GM12878 (cell line): ENCODE results near the gene MGAT5. TPM values are rescaled to one million over a fixed set of nuclear protein-coding genes. Genes with fewer than 3 reads are reported as not detected.

ENCODE experiments used
- ATAC-seq: fragments of 200-7000 bp; cut with Tn5 transposase; 3 replicates; pipeline ENCODE4 v1.9.1; 2020; ENCODE audit warnings: mild to moderate bottlenecking, moderate library complexity
- BruUV-seq: library from RNA; stranded (reverse); fragments of 400-500 nt; replicated peaks from 2 replicates; lab custom pipeline; 2021; lab: Mats Ljungman, UMichigan
- CTCF ChIA-PET: fragments of 300-600 bp; sonication (Branson Sonifier 250); formaldehyde crosslinking; extraction: SDS; loops from one replicate; lab custom pipeline; 2021; ENCODE audit warnings: inconsistent platforms; lab: Yijun Ruan, JAX
- POLR2A ChIA-PET: fragments of 350-600 bp; formaldehyde crosslinking; extraction: SDS; loops from one replicate; lab custom pipeline; 2021; ENCODE audit warnings: inconsistent platforms; lab: Charles Lee
- RAD21 ChIA-PET: fragments of 300-600 bp; sonication (Branson Sonifier 250); formaldehyde crosslinking; loops from one replicate; lab custom pipeline; 2023; ENCODE audit warnings: antibody characterized with exemption; ENCODE audit not compliant: unreplicated experiment; lab: Charles Lee
- SMC1A ChIA-PET: fragments of 300-600 bp; sonication (Branson Sonifier 250); formaldehyde crosslinking; loops from one replicate; lab custom pipeline; 2023; ENCODE audit not compliant: unreplicated experiment, uncharacterized antibody; lab: Charles Lee
- DNase-seq: peaks from one replicate; pipeline ENCODE4 v3.0.0-alpha.2; 2011; ENCODE audit warnings: low read depth, low spot score
- FAIRE-seq: peaks from 3 replicates; lab custom pipeline; 2011; peaks lifted over from hg19 to GRCh38; lab: Jason Lieb, UNC
- H2AFZ ChIP-seq: 2 replicates; pipeline ENCODE4 v1.6.0; 2011; ENCODE audit warnings: low read depth, low read length, control low read depth; ENCODE audit not compliant: control insufficient read depth
- H3K27ac ChIP-seq: 2 replicates; pipeline ENCODE4 v1.5.1; 2011; ENCODE audit warnings: control low read depth; ENCODE audit not compliant: control insufficient read depth, insufficient read depth
- H3K27me3 ChIP-seq, 2 experiments: replicated peaks in 1 of 2; 2 replicates each; pipeline versions ENCODE4 v1.6.0 to v1.6.1; 2011; ENCODE audit warnings: low read length in 1 of 2; ENCODE audit not compliant: control insufficient read depth in 2 of 2, insufficient read depth in 2 of 2
- H3K36me3 ChIP-seq, 2 experiments: 2 replicates each; pipeline ENCODE4 v1.5.1; 2011; ENCODE audit warnings: low read length in 1 of 2; ENCODE audit not compliant: control insufficient read depth in 2 of 2, insufficient read depth in 2 of 2
- H3K4me1 ChIP-seq: 2 replicates; pipeline ENCODE4 v1.6.1; 2011; ENCODE audit warnings: mild to moderate bottlenecking, low read length, moderate library complexity, mixed read lengths; ENCODE audit not compliant: control insufficient read depth, insufficient read depth
- H3K4me2 ChIP-seq: 2 replicates; pipeline ENCODE4 v1.6.0; 2011; ENCODE audit warnings: control low read depth; ENCODE audit not compliant: control insufficient read depth, insufficient read depth
- H3K4me3 ChIP-seq: fragments of 200-600 bp; sonication (generic); 2 replicates; pipeline ENCODE4 v1.5.1; 2016
- H3K79me2 ChIP-seq: 2 replicates; pipeline ENCODE4 v1.6.0; 2011; ENCODE audit warnings: low read length; ENCODE audit not compliant: control insufficient read depth, insufficient read depth
- H3K9ac ChIP-seq: 2 replicates; pipeline ENCODE4 v1.8.0; 2011; ENCODE audit warnings: low read length, control low read depth, mixed read lengths; ENCODE audit not compliant: control insufficient read depth, insufficient read depth
- H3K9me3 ChIP-seq: replicated peaks from 3 replicates; pipeline ENCODE4 v1.5.1; 2011; ENCODE audit warnings: mild to moderate bottlenecking, low read length; ENCODE audit not compliant: control insufficient read depth, insufficient read depth
- H4K20me1 ChIP-seq: 2 replicates; pipeline ENCODE4 v1.6.0; 2011; ENCODE audit not compliant: control insufficient read depth, insufficient read depth
- ASH2L ChIP-seq: fragments of 300-600, 200-600 bp; sonication (generic); IDR thresholded peaks from 2 replicates; pipeline ENCODE4 v1.6.1; 2017; ENCODE audit warnings: low read depth, mild to moderate bottlenecking, borderline replicate concordance
- CHD4 ChIP-seq: fragments of 200-600 bp; sonication (generic); IDR thresholded peaks from 2 replicates; pipeline ENCODE4 v1.6.1; 2016; ENCODE audit warnings: mild to moderate bottlenecking
- CREB1 ChIP-seq: IDR thresholded peaks from 2 replicates; pipeline ENCODE4 v1.6.1; 2012; ENCODE audit warnings: low read depth, mild to moderate bottlenecking, inconsistent platforms
- MEF2B ChIP-seq: fragments of 450-650 bp; IDR thresholded peaks from 2 replicates; pipeline ENCODE4 v1.6.1; 2018; ENCODE audit warnings: mild to moderate bottlenecking, moderate library complexity; ENCODE audit not compliant: partially characterized antibody, poor library complexity, severe bottlenecking
- PML ChIP-seq: IDR thresholded peaks from 2 replicates; pipeline ENCODE4 v1.6.1; 2012; ENCODE audit warnings: low read length, inconsistent platforms
- POLR2AphosphoS5 ChIP-seq: IDR thresholded peaks from 2 replicates; pipeline ENCODE4 v1.6.1; 2011; ENCODE audit warnings: mild to moderate bottlenecking, low read length, inconsistent platforms
- SIX5 ChIP-seq: IDR thresholded peaks from 2 replicates; pipeline ENCODE4 v1.6.1; 2011; ENCODE audit warnings: mild to moderate bottlenecking, low read depth, low read length, moderate library complexity; ENCODE audit not compliant: severe bottlenecking
- SMARCA5 ChIP-seq: fragments of 450-650 bp; IDR thresholded peaks from 2 replicates; pipeline ENCODE4 v1.6.1; 2017; ENCODE audit warnings: mild to moderate bottlenecking
- TCF12 ChIP-seq: IDR thresholded peaks from 2 replicates; pipeline ENCODE4 v1.6.1; 2011; ENCODE audit warnings: low read depth, mild to moderate bottlenecking, low read length
- ZZZ3 ChIP-seq: IDR thresholded peaks from 2 replicates; pipeline ENCODE4 v1.6.1; 2011; ENCODE audit warnings: low read depth; ENCODE audit not compliant: control insufficient read depth, insufficient read length
- WGBS: methylation state at CpG from one replicate; pipeline ENCODE4 v1.1.6; 2016; ENCODE audit warnings: low lambda C conversion rate; ENCODE audit not compliant: insufficient replicate concordance, insufficient coverage; ENCODE audit errors: missing lambda C conversion rate; 5-methylcytosine and 5-hydroxymethylcytosine counted together
- in situ Hi-C: fragments of 300-500 bp; cut with MboI; formaldehyde crosslinking; loops from 9 replicates; pipeline ENCODE4 v1.14.3; 2018; ENCODE audit warnings: mixed read lengths
- intact Hi-C: fragments of 100-400 bp; cut with micrococcal nuclease; formaldehyde crosslinking; loops from one replicate; pipeline ENCODE4 v1.14.2; 2022; ENCODE audit not compliant: unreplicated experiment
- polyA plus RNA-seq, 11 experiments: library from polyadenylated mRNA; depleted of rRNA in 4 of 11; unstranded in 6 of 11; stranded (reverse) in 5 of 11; fragments of >200 nt; fragmentation: Nextera tagmentation in 4 of 11; fragmentation: Illumina TruSeq in 1 of 11; extraction: Ambion mirVana in 4 of 11; extraction: Trizol in 1 of 11; gene quantifications; 1 replicate in 1 of 11; 2 replicates in 10 of 11; pipeline versions ENCODE4 v1.2.1 to v1.2.3, GENCODE V29; 2011 to 2016; ENCODE audit warnings: inconsistent platforms in 2 of 11, missing spikeins in 2 of 11, low read depth in 1 of 11
- total RNA-seq, 4 experiments: library from RNA; depleted of rRNA in 3 of 4; stranded (reverse); fragments of >200 nt in 3 of 4; fragmentation: Illumina TruSeq in 1 of 4; extraction: Trizol in 1 of 4; gene quantifications; 2 replicates each; pipeline versions ENCODE4 v1.2.1 to v1.2.3, GENCODE V29; 2013 to 2021
- TF ChIP-seq, protein P1 (sequence below): fragments of 450-650 bp; IDR thresholded peaks from 2 replicates; pipeline ENCODE4 v1.6.1; 2018; ENCODE audit warnings: borderline replicate concordance, mild to moderate bottlenecking; ENCODE audit not compliant: partially characterized antibody
- TF ChIP-seq, protein P2 (sequence below): fragments of 450-650 bp; conservative IDR thresholded peaks from 2 replicates; pipeline ENCODE4 v1.6.1; 2017; ENCODE audit warnings: mild to moderate bottlenecking, moderate library complexity
- TF ChIP-seq, protein P3 (sequence below): fragments of 450-650 bp; formaldehyde crosslinking; IDR thresholded peaks from 2 replicates; pipeline ENCODE4 v1.5.0; 2022; ENCODE audit warnings: mild to moderate bottlenecking, missing genetic modification characterization

MGAT5 gene
- total and polyA plus RNA-seq, 10 of the 15 experiments (the other 5 are each of a cell fraction or from before 2014, with no cell fraction given): 4.9 to 104 (median 36.2) TPM

DNA sequence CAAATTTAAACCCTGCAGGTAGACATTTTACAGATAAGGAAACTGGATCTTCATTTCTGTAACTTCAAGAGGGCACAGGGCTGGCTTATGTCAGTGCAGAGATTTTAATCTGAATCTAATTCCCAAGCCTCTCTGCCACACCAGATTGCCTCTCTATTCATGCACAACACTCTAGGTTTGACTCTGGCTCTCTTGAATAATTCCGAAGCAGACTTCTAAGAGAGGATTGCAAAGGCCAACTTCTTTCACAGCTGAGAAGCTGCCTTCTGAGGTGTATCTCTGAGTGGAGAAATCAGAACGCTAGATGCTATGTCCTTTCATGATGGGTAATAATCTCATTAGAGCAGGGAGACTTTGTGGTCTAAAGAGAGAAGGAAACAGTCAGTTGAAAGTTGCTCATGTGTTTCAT, 20.1 kb upstream of the MGAT5 start:
- RAD21 ChIA-PET: interaction anchor here (0.6 to 2.0 kb wide), 4 partner anchors 11 to 178 kb away, joined by 3 to 11 read pairs (median 4); partner anchors contain the start of gene MGAT5
- H3K4me3 ChIP-seq: peak overlapping the region; percentile 19; the same call in 1 of the 2 replicates
- ATAC-seq: peak; percentile 77
- TF ChIP-seq POLR2AphosphoS5: no peak
- TF ChIP-seq, protein P1, sequence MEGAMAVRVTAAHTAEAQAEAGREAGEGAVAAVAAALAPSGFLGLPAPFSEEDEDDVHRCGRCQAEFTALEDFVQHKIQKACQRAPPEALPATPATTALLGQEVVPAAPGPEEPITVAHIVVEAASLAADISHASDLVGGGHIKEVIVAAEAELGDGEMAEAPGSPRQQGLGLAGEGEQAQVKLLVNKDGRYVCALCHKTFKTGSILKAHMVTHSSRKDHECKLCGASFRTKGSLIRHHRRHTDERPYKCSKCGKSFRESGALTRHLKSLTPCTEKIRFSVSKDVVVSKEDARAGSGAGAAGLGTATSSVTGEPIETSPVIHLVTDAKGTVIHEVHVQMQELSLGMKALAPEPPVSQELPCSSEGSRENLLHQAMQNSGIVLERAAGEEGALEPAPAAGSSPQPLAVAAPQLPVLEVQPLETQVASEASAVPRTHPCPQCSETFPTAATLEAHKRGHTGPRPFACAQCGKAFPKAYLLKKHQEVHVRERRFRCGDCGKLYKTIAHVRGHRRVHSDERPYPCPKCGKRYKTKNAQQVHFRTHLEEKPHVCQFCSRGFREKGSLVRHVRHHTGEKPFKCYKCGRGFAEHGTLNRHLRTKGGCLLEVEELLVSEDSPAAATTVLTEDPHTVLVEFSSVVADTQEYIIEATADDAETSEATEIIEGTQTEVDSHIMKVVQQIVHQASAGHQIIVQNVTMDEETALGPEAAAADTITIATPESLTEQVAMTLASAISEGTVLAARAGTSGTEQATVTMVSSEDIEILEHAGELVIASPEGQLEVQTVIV: no peak
- TF ChIP-seq ZZZ3: no peak
- peak; percentile 27 for TF ChIP-seq MEF2B
- TF ChIP-seq CREB1: no peak
- TF ChIP-seq SMARCA5: no peak
- TF ChIP-seq PML: no peak
- TF ChIP-seq, protein P2, sequence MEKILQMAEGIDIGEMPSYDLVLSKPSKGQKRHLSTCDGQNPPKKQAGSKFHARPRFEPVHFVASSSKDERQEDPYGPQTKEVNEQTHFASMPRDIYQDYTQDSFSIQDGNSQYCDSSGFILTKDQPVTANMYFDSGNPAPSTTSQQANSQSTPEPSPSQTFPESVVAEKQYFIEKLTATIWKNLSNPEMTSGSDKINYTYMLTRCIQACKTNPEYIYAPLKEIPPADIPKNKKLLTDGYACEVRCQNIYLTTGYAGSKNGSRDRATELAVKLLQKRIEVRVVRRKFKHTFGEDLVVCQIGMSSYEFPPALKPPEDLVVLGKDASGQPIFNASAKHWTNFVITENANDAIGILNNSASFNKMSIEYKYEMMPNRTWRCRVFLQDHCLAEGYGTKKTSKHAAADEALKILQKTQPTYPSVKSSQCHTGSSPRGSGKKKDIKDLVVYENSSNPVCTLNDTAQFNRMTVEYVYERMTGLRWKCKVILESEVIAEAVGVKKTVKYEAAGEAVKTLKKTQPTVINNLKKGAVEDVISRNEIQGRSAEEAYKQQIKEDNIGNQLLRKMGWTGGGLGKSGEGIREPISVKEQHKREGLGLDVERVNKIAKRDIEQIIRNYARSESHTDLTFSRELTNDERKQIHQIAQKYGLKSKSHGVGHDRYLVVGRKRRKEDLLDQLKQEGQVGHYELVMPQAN: no peak
- TF ChIP-seq SIX5: no peak
- TF ChIP-seq, protein P3, sequence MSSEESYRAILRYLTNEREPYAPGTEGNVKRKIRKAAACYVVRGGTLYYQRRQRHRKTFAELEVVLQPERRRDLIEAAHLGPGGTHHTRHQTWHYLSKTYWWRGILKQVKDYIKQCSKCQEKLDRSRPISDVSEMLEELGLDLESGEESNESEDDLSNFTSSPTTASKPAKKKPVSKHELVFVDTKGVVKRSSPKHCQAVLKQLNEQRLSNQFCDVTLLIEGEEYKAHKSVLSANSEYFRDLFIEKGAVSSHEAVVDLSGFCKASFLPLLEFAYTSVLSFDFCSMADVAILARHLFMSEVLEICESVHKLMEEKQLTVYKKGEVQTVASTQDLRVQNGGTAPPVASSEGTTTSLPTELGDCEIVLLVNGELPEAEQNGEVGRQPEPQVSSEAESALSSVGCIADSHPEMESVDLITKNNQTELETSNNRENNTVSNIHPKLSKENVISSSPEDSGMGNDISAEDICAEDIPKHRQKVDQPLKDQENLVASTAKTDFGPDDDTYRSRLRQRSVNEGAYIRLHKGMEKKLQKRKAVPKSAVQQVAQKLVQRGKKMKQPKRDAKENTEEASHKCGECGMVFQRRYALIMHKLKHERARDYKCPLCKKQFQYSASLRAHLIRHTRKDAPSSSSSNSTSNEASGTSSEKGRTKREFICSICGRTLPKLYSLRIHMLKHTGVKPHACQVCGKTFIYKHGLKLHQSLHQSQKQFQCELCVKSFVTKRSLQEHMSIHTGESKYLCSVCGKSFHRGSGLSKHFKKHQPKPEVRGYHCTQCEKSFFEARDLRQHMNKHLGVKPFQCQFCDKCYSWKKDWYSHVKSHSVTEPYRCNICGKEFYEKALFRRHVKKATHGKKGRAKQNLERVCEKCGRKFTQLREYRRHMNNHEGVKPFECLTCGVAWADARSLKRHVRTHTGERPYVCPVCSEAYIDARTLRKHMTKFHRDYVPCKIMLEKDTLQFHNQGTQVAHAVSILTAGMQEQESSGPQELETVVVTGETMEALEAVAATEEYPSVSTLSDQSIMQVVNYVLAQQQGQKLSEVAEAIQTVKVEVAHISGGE (CRISPR knock-in tag): no peak
- TF ChIP-seq TCF12: 0 out of 2 replicates have a peak, but pooled peaks have one; percentile 6
- no peak for TF ChIP-seq ASH2L
- no peak for TF ChIP-seq CHD4

More for the DNA sequence above, 20.1 kb upstream of the MGAT5 start:
- Histone ChIP-seq H3K9ac (peak overlapping the region; percentile 27), H3K36me3 (peaks cover 0 to 3% of the 10 kb centered on the region in 2 experiments; a peak in 2 of 4 replicates), H3K27ac (peak overlapping the region; percentile 83), H3K27me3 (no peaks in the 10 kb centered on the region), H2AFZ (no peak overlapping the region), H4K20me1 (no peaks in the 10 kb centered on the region), H3K9me3 (peaks cover 6% of the 10 kb centered on the region), H3K4me1 (peaks cover 69% of the 10 kb centered on the region), H3K4me2 (peak overlapping the region; percentile 72; the same call in 1 of the 2 replicates), H3K79me2 (peaks cover 79% of the 10 kb centered on the region)
- DNase-seq: peak; percentile 86
- WGBS: 0% methylated on average over 2 of the region's 2 CpGs
- intact Hi-C loops: loop anchor here (1.0 to 10.0 kb wide), 5 partner anchors 14 to 279 kb away; no protein-coding TSS in a partner anchor
- ChIA-PET CTCF (interaction anchor here (0.5 to 4.1 kb wide), 6 partner anchors 11 to 183 kb away, joined by 3 to 38 read pairs (median 10); no protein-coding TSS in a partner anchor), POLR2A (interaction anchor here (1.0 kb wide), 1 partner anchor 17 kb away, joined by 3 read pairs; no protein-coding TSS in a partner anchor), SMC1A (interaction anchor here (1.0 to 3.0 kb wide), 10 partner anchors 10 to 178 kb away, joined by 3 to 20 read pairs (median 8); no protein-coding TSS in a partner anchor)
- in situ Hi-C loops: no loop called here
- peak; percentile 18 for FAIRE-seq
- no TSS peak for BruUV-seq
